Heart right ventricle (tissue), 16 donors: ENCODE results near the gene TRIM54. TPM values are rescaled to one million over a fixed set of nuclear protein-coding genes. Genes with fewer than 3 reads are reported as not detected.
"Not testable (repeated sequence)": the region's sequence is repeated elsewhere in the genome, so short reads cannot be mapped to it uniquely, and the experiment has no call there.

Experiments used
- ATAC-seq, 8 donors: fragments of 200-7000 bp; cut with Tn5 transposase; one replicate each; pipeline ENCODE4 v1.9.1; 2020; ENCODE audit warnings: mild to moderate bottlenecking in 8 of 8, moderate library complexity in 8 of 8, moderate number of reproducible peaks in 1 of 8
- DNase-seq, 2 donors: peaks; one replicate each; pipeline ENCODE4 v3.0.0-alpha.2; 2020
- H3K27ac ChIP-seq, 10 donors: fragments of 200-600 bp; sonication (generic) in 2 of 10; one replicate each; pipeline versions ENCODE4 v1.5.0 to v1.8.0; 2020 to 2022; ENCODE audit warnings: mild to moderate bottlenecking in 3 of 10
- H3K27me3 ChIP-seq, 7 donors: fragments of 200-600 bp; one replicate each; pipeline ENCODE4 v1.8.0; 2021 to 2022; ENCODE audit warnings: mild to moderate bottlenecking in 2 of 7
- H3K36me3 ChIP-seq, 9 donors: fragments of 200-600 bp; sonication (generic) in 1 of 9; one replicate each; pipeline versions ENCODE4 v1.5.0 to v1.8.0; 2020 to 2022; ENCODE audit warnings: mild to moderate bottlenecking in 2 of 9
- H3K4me1 ChIP-seq, 9 donors: fragments of 200-600 bp; sonication (generic) in 1 of 9; one replicate each; pipeline versions ENCODE4 v1.5.0 to v1.8.0; 2020 to 2022; ENCODE audit warnings: mild to moderate bottlenecking in 4 of 9
- H3K4me3 ChIP-seq, 10 donors: fragments of 200-600 bp; sonication (generic) in 2 of 10; one replicate each; pipeline versions ENCODE4 v1.5.0 to v1.8.0; 2020 to 2022; ENCODE audit warnings: mild to moderate bottlenecking in 7 of 10, moderate library complexity in 2 of 10
- H3K9me3 ChIP-seq, 11 donors: fragments of 200-600 bp in 10 of 11; sonication (generic) in 2 of 11; one replicate each; pipeline versions ENCODE4 v1.5.0 to v1.8.0; 2013 to 2022; ENCODE audit warnings: mild to moderate bottlenecking in 2 of 11, control low read depth in 1 of 11, moderate library complexity in 1 of 11
- WGBS, 2 donors: extraction: QIAGEN DNeasy Blood & Tissue Kit; methylation state at CpG; one replicate each; pipeline ENCODE4 v1.1.7; 2013; ENCODE audit warnings: inconsistent platforms in 1 of 2; 5-methylcytosine and 5-hydroxymethylcytosine counted together
- intact Hi-C, 10 donors: fragments of 100-400 bp; cut with DNase I; formaldehyde crosslinking; loops; one replicate each; pipeline versions ENCODE4 v1.11.1 to v1.14.2; 2022
- polyA plus RNA-seq, 2 donors: library from polyadenylated mRNA; stranded (reverse); fragments of 200-250 nt; gene quantifications; one replicate each; pipeline ENCODE4 v1.2.3, GENCODE V29; 2013
- total RNA-seq, 10 donors: library from RNA; stranded (reverse); fragmentation: NEBNext Ultra II Directional in 3 of 10; extraction: Animal tissue kit (Norgen Biotek cat#: 25700) in 3 of 10; gene quantifications; one replicate each; pipeline versions ENCODE4 v1.2.1 to v1.2.4, GENCODE V29; 2021 to 2023
- TF ChIP-seq, protein P1 (sequence below), 9 donors: fragments of 200-600 bp; sonication (generic) in 2 of 9; IDR thresholded peaks; one replicate each; pipeline versions ENCODE4 v1.5.0 to v1.8.0; 2021 to 2022; ENCODE audit warnings: antibody characterized with exemption in 9 of 9, mild to moderate bottlenecking in 5 of 9, moderate library complexity in 1 of 9
- donor health status: Arrhythmogenic right ventricular cardiomyopathy.
- donor health status: ischemic (EF 13 %, LVEDD 7.1; RV severe dilation, severe dysfunction).
- donor health status: healthy with polysubstance abuse.
- donor health status: DM: no; HTN: yes; CAD: no.
- donor health status: DM: no; HTN: no; CAD: no.
- donor health status: ischemic (EF 25% LVEDD 6.9; RV normal size, moderate dysfunction).
- donor health status: ischemic (EF 25% LVEDD 5.7; RV mildly dilated, moderate dysfunction).
- donor health status: healthy.
- donor health status: DM: yes; HTN: yes; CAD: no.
- donor health status: Ischemic cardiomyopathy.
- donor health status: ischemic (EF 35%, LVEDD 5.7; RV mildly dilated, moderate dysfunction).
- donor health status: nonischemic (EF 11% LVEDD 7.7; RV severe dilation, severe dysfunction).
- donor health status: DM: yes; HTN: yes; CAD: no.
- donor health status: PGD.
- donor health status: ischemic (EF 29% LVEDD 5.4; RV normal size, mild dysfunction).
- donor health status: nonischemic (EF 23%, LVEDD 6.1; RV moderate dilation, normal function).

Gene TRIM54
- total and polyA plus RNA-seq, 12 donors, result 131 to 568 (median 249) TPM

DNA sequence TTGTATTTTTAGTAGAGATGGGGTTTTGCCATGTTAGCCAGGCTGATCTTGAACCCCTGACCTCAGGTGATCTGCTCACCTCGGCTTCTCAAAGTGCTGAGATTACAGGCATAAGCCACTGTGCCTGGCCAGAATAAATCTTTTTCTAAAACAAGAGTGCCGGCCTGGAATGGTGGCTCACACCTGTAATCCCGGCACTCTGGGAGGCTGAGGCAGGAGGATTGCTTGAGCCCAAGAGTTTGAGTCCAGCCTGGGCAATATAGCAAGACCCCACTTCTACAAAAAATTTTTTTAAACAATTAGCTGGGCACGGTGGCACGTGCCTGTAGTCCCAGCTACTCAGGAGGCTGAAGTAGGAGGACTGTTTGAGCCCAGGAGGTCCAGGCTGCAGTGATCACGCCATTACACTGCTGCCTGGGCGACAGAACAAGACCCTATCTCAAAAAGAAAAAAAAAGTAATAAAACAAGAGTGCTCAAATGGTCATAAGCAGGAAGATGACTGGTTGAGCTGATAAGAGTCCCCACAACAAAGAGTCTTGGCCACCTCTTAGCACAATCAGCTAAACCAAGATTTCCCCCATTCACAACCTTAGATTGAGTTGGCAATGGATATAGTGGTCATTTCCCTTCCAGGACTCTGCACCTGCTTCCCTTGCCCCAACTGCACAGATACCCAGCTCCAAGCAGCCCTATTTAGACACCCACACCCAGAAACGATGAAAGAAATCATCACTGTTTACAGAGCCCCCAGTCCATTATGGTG, 31.8 kb downstream of the TRIM54 start:
- Histone ChIP-seq H3K9me3 (no peaks in the 10 kb centered on the region), H3K4me1 (peaks cover 0 to 12% (median 0%) of the 10 kb centered on the region in 9 donors), H3K4me3 (no peak overlapping the region), H3K27ac (peak overlapping the region in 1 of 10 donors; percentile 9), H3K36me3 (peaks cover 0 to 64% (median 0%) of the 10 kb centered on the region in 9 donors), H3K27me3 (peaks cover 0 to under 1% (median 0%) of the 10 kb centered on the region in 7 donors)
- no peak for ATAC-seq
- no peak for DNase-seq
- 91 to 94% methylated on average over 8 of the region's 8 CpGs for WGBS, 2 donors
- TF ChIP-seq, protein P1, sequence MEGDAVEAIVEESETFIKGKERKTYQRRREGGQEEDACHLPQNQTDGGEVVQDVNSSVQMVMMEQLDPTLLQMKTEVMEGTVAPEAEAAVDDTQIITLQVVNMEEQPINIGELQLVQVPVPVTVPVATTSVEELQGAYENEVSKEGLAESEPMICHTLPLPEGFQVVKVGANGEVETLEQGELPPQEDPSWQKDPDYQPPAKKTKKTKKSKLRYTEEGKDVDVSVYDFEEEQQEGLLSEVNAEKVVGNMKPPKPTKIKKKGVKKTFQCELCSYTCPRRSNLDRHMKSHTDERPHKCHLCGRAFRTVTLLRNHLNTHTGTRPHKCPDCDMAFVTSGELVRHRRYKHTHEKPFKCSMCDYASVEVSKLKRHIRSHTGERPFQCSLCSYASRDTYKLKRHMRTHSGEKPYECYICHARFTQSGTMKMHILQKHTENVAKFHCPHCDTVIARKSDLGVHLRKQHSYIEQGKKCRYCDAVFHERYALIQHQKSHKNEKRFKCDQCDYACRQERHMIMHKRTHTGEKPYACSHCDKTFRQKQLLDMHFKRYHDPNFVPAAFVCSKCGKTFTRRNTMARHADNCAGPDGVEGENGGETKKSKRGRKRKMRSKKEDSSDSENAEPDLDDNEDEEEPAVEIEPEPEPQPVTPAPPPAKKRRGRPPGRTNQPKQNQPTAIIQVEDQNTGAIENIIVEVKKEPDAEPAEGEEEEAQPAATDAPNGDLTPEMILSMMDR (IDR thresholded peaks at IDR 0.05), result no peak
- intact Hi-C loops, result loop anchor here in 1 of 10 donors (10.0 kb wide), 1 partner anchor 469 kb away; the partner anchor contains the start of gene DPYSL5

DNA sequence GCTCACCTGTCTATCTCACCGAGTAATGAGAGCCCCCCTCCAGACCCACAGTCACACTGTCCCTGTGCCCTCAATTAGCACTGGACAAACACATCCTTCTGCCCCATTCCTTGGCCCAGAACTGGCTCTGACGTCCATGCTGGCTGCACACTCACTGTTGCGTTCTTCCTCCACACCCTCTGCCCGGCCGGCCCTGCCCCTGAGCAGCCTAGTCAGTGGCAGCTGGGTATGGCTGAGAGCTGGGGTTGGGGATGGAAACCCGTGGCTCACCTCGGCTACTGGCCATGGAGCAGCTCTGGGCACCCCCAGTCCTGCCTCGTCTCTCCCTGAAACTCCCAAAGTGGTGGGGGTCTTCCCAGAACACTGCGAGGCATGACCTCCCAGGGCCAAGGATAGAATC, 32.5 kb downstream of the TRIM54 start:
- Histone ChIP-seq H3K27ac (peak overlapping the region in 1 of 10 donors; percentile 9), H3K9me3 (no peaks in the 10 kb centered on the region), H3K4me3 (no peak overlapping the region), H3K27me3 (no peaks in the 10 kb centered on the region), H3K36me3 (peaks cover 0 to 58% (median 0%) of the 10 kb centered on the region in 9 donors), H3K4me1 (peaks cover 0 to 12% (median 0%) of the 10 kb centered on the region in 9 donors)
- 84% methylated on average over 9 of the region's 9 CpGs for WGBS, 2 donors
- DNase-seq (no peak), ATAC-seq (peak in 5 of 8 donors; percentile 12 to 40 (median 23))
- intact Hi-C loops, result loop anchor here in 1 of 10 donors (10.0 kb wide), 1 partner anchor 470 kb away; the partner anchor contains the start of gene DPYSL5
- TF ChIP-seq, protein P1 (IDR thresholded peaks at IDR 0.05), result no peak

DNA sequence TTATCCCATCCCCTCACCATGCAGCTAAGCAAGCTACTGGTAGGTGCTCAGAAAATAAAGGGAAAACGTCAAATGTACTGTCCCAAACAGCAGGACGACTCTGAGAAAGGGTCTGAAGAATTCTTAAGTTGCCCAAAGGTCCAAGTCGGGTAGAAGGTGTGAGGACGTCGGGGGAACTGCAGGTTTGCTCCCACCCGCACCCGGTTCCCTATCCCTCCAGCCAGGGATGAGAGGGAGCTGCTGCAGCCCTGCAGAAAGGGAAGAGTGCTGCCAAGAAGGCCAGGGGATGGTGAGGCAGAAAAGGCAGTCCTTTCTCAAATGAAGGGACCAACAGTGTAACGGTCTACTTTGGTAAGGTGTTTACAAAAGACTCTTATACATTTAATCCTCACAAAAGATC, 32.9 kb downstream of the TRIM54 start:
- Histone ChIP-seq H3K36me3 (peaks cover 0 to 53% (median 0%) of the 10 kb centered on the region in 9 donors), H3K27me3 (no peaks in the 10 kb centered on the region), H3K4me3 (no peak overlapping the region), H3K27ac (no peak overlapping the region), H3K9me3 (no peaks in the 10 kb centered on the region), H3K4me1 (peaks cover 0 to 14% (median 0%) of the 10 kb centered on the region in 9 donors)
- no peak for DNase-seq
- WGBS, 2 donors, result 65 to 74% methylated on average over 8 of the region's 8 CpGs
- no peak for ATAC-seq
- TF ChIP-seq, protein P1 (IDR thresholded peaks at IDR 0.05), result no peak
- intact Hi-C loops, result loop anchor here in 1 of 10 donors (10.0 kb wide), 1 partner anchor 470 kb away; the partner anchor contains the start of gene DPYSL5

DNA sequence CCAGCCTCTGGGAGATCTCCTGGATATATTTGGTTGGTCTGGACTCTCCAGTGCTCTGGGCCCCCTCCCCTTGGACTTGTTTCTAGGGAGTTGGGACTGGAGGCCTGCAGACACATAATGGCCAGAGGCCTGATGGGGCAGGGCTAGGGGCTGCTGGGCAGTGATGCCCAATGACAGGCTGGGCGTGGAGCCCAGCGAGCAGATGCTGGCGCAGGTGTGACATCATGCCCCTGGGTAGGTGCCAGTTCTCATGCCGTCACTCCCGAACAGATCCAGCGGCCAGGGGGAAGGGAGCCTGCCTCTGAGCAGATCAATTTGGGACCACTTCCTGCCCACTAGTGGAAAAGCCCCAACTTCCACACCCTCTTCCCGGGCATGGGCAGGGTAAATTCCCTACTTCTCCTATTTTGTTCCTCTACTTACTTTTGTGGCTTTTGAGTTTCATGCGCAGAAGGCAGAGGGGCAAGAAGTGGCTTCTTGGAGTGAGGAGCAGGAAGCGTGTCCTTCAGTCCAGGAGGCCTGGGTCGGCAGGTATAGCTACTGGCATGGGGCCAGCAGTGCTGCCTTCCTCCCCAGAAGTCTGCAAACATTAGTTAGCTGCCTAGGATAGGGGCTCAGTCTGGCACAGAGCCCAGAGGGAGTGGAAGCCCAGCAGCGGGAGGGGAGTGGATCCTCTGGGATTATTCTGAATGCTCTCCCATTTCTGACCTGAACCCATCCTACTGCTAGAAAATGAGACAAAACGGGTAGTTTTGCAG, 34.6 kb downstream of the TRIM54 start:
- peaks cover 5 to 28% (median 15%) of the 10 kb centered on the region in 9 donors for H3K4me1 ChIP-seq
- H3K4me3 ChIP-seq, result no peak overlapping the region
- peaks cover 0 to 36% (median 0%) of the 10 kb centered on the region in 9 donors for H3K36me3 ChIP-seq
- no peaks in the 10 kb centered on the region for H3K9me3 ChIP-seq
- H3K27ac ChIP-seq, result peak overlapping the region in 3 of 10 donors; percentile 31 to 48 (median 43)
- intact Hi-C loops, result loop anchor here in 1 of 10 donors (10.0 kb wide), 1 partner anchor 472 kb away; the partner anchor contains the start of gene DPYSL5
- WGBS, 2 donors, result 72 to 80% methylated on average over 12 of the region's 12 CpGs
- peak; percentile 48 to 55 for DNase-seq
- H3K27me3 ChIP-seq, result no peaks in the 10 kb centered on the region
- ATAC-seq, result peak in 7 of 8 donors; percentile 25 to 59 (median 43)
- TF ChIP-seq, protein P1 (IDR thresholded peaks at IDR 0.05), result no peak

DNA sequence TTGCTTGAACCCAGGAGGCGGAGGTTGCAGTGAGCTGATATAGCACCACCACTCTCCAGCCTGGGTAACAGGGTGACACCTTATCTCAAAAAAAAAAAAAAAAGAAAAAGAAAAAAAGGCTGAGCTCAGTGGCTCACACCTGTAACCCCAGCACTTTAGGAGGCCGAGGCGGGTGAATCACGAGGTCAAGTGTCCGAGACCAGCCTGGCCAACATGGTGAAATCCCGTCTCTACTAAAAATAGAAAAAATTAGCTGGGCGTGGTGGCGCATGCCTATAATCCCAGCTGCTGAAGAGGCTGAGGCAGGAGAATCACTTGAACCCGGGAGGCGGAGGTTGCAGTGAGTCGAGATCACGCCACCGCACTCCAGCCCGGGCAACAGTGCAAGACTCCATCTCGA, 37.6 kb downstream of the TRIM54 start:
- DNase-seq, ATAC-seq, H3K27me3 ChIP-seq, H3K9me3 ChIP-seq, H3K4me3 ChIP-seq: not testable (repeated sequence)
- intact Hi-C loops, result loop anchor here in 4 of 10 donors (5.0 to 10.0 kb wide), 3 partner anchors 37 to 475 kb away; partner anchors contain the start of genes EIF2B4 (in 2 of the 4), SNX17 (in 2 of the 4), DPYSL5 (in 1 of the 4) and GTF3C2 (in 1 of the 4)
- H3K36me3 ChIP-seq, result peaks cover 0 to 26% (median 0%) of the 10 kb centered on the region in 9 donors
- peak overlapping the region in 1 of 10 donors; percentile 96 for H3K27ac ChIP-seq
- 95% methylated on average over 15 of the region's 15 CpGs for WGBS, 2 donors
- peaks cover 9 to 50% (median 31%) of the 10 kb centered on the region in 9 donors for H3K4me1 ChIP-seq
